Brain pericyte (primary cell): ENCODE results near the gene CXXC5.

Experiments
- DNase-seq: peaks from one replicate; pipeline ENCODE4 v3.0.0-alpha.2; 2012; ENCODE audit warnings: low read depth, low spot score

Gene CXXC5

DNA sequence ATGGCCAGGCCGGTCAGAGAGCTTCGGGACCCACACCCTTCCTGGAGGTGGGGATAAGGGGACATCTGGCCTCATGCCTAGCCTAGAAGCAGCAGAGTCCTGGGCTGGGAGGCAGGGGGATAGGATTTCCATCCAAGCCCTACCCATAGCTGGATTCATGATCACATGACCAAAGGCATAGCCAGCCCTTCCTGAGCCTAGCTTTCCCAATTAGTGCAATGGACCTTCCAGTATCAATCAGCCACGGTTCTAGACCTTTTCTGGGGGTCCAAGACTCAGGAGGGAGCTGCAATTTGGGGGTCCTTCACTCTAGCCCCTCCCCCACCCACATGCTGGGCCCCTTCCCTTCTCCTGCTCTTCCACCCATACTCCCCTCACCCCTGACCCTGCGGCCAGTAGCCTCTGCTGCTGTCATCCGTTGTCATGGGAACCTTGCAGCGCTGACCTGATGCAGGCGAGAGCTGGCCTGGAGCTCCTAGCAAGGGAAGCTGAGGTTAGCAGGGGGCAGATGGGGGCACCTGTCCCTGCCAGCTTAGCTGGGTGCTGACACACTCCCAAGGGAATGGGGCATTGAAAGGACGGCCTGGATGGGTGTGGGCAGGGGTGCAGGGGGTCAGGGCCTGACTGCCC lies 44.6 kb downstream of the CXXC5 start:
- no peak for DNase-seq

DNA sequence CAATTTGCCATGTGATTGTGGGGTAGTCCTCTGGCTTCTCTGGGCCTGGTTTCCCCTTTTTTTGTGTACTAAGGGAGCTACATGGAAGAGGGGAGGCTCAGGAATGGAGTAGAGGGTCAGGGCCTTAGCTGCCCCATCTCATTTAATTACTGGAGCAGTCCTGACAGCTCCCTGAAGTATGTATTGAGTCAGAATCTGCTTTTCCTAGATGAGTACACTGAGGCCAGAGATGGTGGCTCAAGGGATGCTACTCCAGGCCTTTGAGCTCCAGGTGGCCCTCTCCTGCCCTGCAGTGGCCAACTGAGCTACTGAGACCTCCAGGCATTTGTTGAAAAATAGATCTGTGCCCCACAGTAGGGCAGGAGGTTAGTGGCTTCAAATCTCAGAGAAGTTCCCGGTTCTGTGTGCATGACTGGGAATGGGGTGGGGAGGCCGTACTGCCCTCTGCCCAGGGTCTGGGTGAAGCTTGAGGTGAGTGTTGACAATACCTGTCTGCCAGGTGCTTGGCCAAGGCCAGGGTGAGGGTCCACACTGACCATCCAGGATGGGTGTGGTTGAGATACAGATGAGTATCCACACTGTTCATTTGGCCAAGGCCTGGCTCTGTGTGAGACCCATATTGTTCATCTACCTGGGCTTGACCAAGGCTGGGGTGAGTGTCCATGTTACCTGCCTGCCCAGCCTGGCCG lies 45.7 kb downstream of the CXXC5 start:
- DNase-seq, result no peak

DNA sequence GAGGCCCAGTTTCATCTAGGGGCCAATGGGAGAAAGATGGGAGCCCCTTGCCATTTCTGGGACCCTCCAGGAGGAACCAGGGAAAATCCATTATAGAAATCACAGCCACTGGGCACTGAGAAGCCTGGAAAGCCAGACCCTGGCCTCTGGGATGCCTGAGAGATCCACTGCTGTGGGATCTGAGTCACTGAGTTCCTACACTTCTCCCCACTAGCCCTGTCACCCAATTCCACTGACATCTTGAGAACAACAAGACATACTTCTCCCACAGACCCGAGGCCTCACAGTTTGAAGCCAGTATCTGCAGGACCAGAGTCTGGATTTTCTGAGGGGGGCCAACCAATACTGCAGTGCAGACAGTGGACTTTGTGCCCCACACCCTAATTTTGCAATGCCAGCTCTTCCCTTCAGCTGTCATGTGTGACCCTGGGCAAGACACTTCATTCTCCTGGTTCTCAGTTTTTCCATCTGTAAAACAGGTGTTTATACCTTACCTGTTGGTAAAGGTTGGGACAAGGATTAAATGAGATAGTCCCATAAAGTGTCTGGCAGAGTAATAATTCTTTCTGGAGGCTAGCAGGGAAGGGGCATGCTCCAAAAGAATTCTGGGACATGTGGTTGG lies 46.5 kb downstream of the CXXC5 start:
- DNase-seq, result no peak

DNA sequence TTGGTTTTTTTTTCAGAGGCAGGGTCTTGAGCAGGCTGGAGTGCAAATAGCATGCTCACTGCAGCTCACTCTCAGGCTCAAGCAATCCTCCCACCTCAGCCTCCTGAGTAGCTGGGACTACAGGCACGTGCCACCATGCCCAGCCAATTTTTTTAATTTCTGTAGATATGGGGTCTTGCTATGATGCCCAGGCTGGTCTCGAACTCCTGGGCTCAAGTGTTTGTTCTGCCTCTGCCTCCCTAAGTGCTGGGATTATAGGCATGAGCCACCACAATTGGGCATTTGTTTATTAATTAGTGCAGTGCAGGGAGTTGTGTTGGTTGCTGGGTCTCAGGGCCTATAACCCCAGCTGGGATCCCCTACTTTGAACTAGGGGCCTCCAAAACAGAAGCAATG lies 47.0 kb downstream of the CXXC5 start:
- DNase-seq, result no peak

DNA sequence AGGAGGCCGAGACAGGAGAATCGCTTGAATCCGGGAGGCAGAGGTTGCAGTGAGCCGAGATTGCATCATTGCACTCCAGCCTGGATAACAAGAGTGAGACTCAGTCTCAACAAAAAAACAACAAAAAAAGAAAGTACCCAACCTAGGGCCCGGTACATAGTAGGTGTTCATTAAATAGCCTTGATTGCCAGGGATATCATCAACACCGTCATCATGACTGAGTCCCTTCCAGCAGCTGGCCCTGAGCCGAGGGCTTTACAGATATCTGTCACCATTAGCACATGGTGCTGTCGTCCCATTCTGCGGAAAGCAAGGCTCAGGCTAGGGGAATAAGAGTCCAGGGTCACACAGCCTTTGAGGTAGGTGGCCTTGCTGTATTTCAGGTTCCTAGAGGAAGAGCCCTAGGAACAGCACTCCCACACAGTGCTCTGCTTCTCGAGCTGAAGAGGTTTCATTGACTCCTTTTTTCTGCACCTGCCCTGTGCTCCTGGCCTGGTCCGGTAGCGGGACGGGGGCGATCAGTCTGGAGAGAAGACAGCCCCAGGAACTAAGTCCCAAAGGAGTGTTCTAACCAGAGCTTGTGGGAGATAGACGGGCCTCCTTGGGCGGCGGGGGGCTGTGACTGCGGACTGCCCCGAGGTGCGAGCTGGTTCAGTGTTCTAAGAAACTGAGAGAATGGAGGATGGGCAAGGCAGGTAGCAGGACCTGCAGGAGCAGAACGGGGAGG lies 48.2 kb downstream of the CXXC5 start:
- no peak for DNase-seq

DNA sequence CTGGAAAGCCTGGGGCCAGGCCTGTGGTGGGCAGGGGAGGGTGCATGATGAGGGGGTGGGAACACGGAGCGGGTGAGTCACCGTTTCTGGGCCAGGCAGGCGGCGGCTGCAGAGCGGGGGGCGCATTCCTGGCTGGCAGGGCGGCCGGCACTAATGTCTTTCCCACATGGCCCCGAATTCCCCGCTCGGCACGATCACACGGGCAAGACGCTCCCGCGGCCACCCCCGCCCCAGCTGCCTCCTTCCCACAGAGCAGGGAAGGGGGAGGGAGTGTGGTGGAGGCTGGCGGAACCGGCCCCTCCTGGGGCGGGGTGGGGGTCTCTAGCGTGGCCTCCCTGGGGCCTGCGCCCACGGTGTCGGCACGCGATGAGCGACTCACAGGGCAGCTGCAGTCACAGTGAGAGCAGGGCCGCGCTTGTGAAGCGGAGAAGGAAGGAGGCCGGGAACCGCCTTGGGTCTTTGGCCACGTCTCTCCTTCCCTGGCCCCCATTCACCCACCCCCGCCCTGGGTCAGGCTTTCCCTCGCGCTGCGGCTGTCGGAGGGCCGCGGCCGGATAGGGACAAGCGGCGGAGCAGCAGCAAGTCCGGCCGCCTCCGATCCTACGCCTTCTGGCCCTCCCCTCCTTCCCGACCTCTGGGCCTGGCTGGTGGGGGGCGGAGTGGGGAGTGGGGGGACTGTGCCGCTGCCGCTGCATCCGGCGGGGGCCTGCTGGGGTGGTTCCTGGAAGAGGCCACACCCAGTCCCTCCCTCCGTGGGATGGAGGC lies 48.9 kb downstream of the CXXC5 start:
- DNase-seq, result peak; percentile 89

DNA sequence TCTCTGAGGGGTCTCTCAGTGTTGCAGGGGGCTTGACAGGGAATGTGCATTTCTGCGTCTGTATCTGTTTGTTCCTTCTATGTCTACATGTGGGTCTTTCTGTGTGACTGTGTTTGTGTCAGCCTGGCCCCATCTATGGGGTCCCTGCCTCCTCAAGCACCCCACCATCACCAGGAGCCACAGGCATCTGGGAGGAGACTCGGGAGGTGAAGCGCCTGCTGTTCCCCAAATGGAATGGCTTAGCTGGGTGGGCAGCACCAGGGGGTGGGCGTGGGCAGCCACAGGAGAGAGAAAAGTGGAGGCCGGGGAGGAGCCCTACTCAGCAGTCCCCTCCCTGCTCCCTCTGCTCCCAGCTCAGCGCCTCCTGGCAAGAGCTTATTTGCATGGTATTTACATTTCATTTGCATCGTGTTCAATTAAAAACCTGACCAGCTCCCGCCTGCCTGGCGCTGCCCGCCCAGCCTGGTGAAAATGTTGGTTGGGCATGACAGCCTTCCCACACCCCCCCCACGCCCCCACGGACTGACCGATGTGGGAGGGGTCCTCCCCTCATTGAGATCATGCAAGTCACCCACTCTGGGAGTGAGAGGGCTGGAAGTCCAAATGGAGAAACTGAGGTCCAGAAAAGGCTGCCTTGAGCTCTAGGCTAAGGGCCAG lies 50.5 kb downstream of the CXXC5 start:
- peak; percentile 75 for DNase-seq

DNA sequence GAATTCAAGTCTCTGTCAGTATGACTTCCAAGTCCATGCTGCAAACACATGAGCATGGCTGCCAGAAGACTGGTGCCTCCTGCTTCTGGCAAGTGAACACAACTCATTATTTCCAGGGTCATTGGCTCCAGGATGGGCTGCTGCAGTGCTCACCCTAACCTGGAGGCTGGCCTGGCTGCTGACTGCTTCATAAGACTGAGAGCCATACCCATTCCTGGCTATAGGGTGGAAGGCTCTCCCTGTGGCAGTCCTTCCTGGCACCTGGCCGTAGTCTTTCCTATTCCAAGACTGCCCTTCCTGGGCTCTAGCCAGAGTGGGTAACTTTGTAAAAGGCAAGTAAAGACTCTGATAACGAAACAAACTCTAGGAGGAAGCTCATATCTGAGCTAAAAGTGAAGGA lies 51.2 kb downstream of the CXXC5 start:
- no peak for DNase-seq

DNA sequence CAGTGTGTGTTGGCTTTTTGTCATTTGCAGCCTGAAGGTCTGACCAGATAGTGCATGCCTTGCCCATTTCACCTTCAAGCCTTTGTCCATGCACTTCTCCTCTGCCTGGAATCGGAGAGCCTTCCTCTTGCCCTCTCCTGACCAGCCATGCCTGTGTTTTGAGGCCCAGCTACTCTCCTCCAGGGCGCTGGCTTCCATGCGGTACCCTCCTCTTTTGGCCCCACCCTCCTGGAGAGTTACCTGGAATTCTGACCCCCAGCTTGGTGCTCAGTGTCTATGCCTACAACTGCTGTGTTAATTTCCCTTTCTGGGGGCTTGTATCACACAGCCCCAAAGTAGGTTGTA lies 52.5 kb downstream of the CXXC5 start:
- DNase-seq, result no peak

DNA sequence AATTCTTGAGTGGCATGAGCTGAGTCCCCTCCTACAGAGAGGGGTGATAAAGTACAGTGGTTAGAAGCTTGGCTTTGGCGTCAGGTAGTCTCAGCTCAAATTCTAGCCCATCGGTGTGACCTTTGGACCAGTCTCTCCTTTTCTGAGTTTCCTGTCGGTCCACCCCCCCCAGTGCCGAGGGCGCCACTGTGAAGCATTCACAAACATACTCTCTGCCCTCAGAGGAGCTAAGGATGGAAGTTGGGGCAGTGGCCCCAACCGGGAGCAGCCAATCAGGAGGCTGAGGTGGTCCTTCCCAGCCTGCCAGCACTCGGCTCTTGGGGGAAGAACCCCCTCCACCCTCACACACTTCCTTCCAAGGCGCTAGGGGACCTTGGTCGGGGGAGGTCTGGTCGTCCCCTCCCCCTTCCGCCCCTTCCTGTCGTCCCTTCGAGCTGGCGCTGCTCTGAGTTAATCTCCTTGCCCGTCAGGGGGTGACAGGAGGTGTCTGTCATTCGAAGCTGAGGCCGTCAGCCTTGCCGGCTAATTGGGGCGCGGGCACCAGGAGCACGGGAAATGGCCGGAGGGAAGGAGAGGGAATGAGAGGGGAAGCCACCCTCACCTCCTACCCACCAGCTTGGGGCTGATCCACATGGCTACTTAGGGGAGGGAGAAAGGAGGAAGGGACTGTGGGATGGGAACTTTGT lies 53.0 kb downstream of the CXXC5 start:
- no peak for DNase-seq

DNA sequence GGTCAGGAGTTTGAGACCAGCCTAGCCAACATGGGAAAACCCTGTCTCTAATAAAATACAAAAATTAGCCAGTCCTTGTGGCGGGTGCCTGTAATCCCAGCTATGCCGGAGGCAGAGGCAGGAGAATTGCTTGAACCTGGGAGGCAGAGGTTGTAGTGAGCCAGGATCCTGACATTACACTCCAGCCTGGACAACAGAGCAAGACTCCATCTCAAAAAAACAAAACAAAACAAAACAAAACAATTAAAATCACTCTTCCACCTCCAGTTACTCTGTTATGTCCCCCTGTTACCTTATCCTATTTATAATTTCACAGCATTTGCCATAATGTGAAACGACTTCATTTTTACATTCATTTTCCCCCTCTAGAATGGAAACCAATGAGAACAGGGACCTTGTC lies 54.4 kb downstream of the CXXC5 start:
- DNase-seq, result no peak

DNA sequence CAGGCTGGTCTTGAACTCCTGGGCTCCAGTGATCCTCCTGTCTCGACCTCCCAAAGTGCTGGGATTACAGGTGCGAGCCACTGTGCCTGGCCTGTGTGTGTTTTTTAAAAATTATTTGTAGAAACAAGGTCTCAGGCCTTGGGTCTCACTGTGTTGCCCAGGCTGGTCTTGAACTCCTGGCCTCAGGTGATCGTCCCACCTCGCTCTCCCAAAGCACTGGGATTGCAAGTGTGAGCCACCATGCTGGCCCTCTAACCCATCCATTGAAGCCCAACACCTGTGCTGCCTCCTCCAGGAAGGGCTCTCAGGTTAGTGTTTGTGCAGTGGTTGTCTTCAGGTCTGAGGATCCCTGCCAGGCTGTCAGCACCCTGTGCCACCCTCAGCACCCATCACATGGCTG lies 56.6 kb downstream of the CXXC5 start:
- no peak for DNase-seq

DNA sequence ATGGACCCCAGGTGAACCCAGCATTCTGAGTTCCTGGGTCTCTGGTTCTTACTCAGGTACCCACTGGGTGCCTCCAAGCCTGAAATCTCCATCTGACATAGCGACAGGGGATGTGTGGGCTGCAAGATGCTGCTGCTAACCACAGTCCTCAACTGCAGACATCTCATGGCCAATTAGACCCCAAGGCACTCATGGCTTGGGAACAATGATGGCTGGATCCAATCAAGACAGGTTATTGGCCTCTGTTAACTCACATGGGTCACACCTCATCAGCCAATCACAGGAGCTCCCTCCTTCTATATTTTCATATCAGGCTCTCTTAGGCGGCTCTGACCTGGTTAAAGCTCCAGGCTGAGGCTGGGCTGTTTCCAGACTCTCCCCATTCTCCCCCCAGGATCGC lies 57.0 kb downstream of the CXXC5 start:
- DNase-seq, result no peak

DNA sequence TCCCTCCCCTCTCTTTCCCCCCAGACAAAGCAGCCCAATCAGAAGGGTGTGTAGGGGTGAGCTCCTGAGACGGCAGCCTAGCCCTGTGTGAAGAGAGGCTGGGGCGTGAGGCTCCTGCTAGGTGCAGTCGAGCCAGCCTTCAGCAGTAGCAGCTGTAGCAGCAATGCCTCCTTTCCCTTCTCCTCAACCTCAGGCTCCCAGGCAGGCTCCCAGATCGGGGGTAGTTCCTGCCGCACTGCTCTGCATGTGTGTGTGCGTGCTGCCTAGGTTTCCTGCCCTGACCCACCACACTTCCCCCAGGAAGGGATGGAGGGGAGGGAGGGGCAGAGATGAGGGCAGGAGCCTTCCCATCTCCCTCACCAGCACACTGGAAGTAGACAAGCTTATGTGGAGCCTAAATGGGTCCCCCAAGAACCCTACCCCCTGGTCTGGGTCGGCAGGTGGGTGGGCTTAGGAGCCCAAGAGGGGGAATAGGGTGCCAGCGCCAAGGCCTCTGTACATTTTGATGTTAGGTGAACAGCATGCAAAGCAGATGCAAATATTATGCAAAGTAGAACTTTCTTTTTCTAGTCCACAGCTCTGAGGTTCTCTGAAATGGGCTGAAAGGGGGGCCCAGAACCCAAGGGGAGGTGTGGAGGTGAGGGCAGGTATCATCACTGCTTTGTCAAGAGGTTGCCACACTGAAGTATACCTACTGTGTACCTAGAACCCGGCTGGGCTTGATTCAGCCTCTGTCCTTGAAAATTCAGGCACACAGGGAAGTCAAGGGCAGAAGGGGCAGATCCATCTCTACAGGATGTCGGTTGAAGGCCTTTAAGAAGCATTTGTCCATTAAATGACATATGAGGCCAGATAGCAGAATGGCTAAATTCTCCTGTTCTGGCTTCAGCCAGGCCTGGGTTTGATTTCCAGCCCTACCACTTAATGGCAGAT lies 57.8 kb downstream of the CXXC5 start:
- DNase-seq, result no peak

DNA sequence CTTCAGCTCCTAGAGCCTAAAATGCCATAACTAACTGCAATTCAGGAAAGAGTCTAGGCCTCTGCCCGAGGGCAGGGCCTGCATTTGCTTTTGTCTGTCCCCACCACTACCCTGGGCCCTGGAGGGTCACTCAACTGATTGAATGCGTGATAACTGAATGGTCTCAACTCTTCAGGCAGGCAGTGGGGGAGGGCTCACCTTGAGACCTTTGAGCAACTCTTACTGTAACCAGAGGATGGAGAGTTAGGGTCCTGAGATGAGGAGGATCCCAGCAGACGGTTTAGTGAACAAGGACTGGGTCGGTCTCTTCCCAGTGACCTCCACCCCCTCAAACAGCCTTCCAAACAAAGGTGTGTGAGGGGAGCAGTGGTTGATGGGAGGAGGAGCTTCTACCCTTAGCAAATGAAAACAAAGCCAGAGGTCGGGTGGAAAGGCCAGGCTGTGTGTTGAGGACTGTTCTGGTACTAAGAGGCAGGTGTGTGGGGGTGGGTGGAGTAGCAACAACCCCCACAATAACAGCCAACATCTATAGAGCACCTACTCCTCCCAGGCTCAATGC lies 59.4 kb downstream of the CXXC5 start:
- no peak for DNase-seq

DNA sequence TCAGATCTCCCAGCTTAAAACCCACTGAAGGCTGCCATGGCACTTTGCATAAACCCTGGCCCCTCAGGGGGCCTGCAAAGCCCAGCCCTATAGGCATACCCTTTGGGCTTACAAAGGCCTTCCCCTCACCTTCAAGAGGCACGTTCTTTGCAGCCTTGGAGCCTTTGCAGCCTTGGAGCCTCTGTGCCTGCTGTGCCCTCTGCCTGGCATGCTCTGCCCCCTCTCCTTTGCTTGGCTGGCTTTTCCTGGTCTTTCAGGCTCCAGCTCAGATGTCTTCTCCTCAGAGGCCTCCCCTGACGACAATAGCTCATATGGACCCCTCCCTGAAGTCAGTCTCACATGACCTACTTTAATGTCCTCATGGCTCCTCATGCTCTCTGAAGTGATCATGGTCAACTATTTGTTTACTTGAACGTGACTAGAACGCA lies 60.3 kb downstream of the CXXC5 start:
- DNase-seq, result no peak

DNA sequence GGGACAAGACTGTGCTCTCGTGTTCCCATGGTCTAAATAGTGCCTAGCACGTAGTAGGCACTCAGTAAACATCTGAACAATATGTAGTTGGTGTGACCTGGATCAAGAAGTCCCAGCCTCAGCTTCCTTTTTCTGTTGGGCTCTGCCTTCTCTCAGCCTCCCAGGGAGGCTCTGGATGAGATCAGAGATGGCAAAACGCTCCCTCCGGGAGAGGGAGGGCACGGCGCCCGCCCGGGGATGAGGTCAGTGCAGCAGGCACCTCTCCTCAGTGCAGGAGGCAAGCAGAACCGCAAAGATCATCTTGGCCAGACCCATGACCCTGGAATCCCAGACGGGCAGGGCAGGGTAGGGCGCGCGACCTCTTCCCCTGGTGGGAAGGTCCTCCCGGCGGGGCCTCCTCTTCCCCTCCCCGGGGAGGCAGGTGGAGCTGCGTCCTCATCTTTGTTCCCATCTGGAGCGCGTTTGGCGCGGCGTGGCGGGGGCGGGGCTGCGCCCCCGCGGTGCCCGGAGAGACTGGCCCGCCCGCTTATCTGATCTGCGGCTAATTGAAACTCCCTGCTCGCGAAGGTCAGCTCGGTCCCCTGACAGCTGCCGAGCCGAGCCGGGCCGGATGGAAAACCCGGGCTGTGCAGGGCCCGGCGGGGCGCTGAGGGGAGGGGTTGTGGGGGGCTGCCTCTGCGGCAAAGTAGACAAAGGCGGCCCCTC lies 60.9 kb downstream of the CXXC5 start:
- DNase-seq, result peak; percentile 78

DNA sequence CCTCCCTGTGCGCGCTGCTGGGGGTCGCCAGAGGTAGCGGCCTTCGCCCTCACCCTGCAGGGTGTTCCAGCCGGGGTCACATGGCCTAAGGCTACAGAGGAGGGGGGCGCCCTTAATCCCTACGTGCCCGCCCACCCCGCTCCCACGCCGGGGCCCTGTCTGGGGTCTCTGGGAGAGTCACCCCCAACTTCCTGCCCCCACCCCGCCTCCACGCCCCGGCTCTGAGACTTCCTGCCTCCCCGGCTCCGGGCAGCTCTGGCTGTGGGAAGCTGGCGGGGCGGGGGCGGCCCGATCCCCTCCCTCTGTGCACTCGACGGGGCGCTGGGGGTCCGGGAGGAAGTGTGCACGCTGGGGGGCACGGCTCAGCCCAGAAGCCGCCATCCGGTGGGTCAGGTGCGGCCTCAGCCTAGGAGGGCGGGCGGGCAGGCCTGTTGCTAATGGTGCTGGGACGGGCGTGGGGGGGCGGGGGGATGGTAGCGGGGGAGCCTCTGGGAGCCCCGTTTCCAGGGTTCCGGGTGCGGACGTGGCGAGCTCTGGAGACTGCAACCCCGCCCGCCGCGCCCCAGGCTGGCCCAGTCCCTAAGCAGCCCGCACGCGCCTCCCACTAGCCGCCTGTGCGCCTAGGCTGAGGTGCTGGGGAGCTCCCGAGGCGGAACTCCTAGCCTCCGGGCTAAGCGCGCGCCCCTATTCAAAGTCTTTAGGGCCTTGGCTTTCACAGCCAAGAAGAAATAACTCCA lies 61.6 kb downstream of the CXXC5 start:
- no peak for DNase-seq
